Stimulated activated CD8-positive, alpha-beta memory T cell treated with anti-CD3 and anti-CD28 coated beads, Interleukin-7, amount 100 ng/mL, for 4 hours (primary cell): ENCODE data around the gene TMEM243.
"Not testable (repeated sequence)": the region's sequence is repeated elsewhere in the genome, so short reads cannot be mapped to it uniquely, and the experiment has no call there.

Experiments used
- DNase-seq, 2 donors: peaks; one replicate each; pipeline ENCODE4 v3.0.0-alpha.2; 2020; ENCODE audit warnings: low read depth in 2 of 2

The TMEM243 gene, protein sequence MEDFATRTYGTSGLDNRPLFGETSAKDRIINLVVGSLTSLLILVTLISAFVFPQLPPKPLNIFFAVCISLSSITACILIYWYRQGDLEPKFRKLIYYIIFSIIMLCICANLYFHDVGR

GRCh38 chr7:87219545-87220025 lies at the start of gene TMEM243:
TSS of gene TMEM243 (minus strand) at chr7:87219732. CDS start at chr7:87219503, 229 bp downstream.
- DNase-seq = peak; percentile 79 to 87

- no peak for DNase-seq
Measured at GRCh38 chr7:87267239-87267900, 47.8 kb upstream of the TMEM243 start.

- no peak for DNase-seq
Measured at GRCh38 chr7:87263537-87263936, 44.0 kb upstream of the TMEM243 start.

- no peak for DNase-seq
Measured at GRCh38 chr7:87253589-87254087, 34.1 kb upstream of the TMEM243 start.

DNA sequence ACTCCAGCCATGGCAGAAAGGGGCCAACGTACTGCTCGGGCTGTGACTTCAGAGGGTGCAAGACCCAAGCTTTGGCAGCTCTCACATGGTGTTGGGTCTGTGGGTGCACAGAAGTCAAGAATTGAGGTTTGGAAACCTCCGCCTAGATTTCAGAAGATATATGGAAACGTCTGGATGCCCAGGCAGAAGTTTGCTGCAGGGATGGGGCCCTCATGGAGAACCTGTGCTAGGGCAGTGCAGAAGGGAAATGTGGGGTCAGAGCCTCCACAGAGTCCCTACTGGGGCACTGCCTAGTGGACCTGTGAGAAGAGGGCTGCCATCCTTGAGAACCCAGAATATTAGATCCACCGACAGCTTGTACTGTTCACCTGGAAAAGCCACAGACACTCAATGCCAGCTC lies 26.1 kb upstream of the TMEM243 start:
- not testable (repeated sequence) for DNase-seq

- DNase-seq = not testable (repeated sequence)
Measured at GRCh38 chr7:87238464-87239051, 19.0 kb upstream of the TMEM243 start.

- no peak for DNase-seq
Measured at GRCh38 chr7:87234949-87235348, 15.4 kb upstream of the TMEM243 start.

DNA sequence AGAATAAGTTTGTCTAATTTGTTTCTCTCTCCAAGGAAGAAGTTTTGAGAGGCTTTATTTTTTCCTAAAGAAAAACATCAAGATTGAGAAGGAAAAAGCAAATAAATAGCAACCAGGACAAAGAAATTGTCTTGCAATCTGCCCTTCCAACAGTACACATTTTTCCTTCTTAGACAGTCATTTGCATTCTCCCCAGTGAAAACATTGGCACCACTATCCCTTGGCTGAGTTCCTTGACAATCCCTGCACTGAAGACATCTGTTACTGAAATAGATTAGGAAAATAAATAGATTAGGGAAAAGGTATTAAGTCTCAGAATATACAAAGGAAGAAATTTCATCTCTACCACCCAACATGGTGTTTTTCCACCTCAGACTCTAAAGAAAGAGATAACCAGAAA lies 12.2 kb upstream of the TMEM243 start:
- no peak for DNase-seq

DNA sequence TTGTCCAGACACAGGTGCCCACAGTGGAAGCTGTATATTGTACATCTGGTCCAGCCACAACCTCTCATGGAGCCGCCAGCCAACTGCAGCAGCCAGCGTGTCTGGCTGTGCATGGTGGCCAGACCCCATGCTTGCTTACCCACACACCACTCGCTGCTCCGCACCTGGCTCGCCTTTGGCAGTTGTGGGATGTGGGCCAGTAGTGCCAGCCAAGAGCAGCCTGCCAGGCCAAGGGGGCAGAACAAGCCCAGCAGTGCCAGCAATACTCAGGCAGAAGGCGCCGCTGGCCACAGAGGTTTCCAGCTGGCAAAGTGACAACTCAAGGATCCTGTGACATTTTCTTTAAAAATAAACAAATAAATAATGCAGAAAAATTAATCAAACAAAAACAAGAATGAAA lies 11.7 kb upstream of the TMEM243 start:
- no peak for DNase-seq

DNA sequence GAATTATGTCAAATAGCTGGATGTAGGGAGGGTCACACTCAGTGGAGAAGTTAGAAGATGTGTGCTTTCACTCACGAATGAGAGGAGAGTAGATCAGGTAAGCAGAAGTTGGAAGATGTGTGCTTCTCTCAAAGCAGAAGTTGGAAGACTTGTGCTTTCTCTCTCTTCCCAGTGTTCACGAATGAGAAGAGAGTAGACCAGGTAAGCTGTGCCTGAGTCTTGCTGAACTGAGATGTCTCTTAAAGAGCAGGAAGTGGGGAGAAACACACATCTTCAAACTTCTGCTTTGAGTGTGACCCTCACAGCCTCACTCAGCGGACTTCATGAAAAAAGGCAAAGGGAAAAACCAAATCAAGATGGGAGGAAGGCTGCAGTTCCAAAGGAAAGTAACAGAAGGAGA lies 7.0 kb upstream of the TMEM243 start:
- no peak for DNase-seq

DNA sequence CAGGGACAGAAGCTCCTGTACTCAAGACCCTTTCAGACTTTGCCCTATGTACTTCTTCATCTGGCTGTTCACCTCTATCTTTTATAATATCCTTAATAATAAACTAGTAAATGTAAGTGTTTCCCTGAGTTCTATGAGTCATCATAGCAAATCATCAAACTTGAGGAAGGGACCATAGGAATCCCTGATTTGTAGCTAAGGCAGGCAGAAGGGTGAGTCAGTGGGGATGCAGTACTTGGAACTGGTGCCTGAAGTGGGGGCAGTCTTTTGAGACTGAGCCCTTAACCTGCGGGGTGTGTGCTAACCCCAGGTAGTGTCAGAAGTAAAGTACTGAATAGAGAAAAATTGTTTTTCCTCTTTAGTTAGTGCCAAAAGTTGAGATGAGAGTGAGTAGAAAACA lies 6.2 kb upstream of the TMEM243 start:
- no peak for DNase-seq

DNA sequence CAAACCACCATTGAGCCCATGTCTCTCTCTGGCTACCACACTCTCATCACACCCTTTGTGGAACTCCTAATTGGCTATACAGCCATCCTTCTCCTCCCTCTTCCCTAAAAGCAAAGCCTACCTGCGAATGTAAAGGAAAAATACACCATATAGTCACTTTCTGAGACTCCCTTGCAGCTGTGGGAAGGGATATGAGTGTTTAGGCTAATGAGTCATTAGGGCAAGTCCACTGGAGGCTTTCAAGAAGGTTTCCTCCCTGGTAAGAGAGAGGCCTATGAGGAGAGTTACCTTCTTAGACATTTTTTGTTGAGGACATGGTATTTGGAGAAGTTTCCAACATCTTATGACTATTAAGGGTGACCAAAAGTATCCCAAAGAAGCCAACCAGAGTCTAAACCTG lies 4.1 kb upstream of the TMEM243 start:
- DNase-seq = no peak

DNA sequence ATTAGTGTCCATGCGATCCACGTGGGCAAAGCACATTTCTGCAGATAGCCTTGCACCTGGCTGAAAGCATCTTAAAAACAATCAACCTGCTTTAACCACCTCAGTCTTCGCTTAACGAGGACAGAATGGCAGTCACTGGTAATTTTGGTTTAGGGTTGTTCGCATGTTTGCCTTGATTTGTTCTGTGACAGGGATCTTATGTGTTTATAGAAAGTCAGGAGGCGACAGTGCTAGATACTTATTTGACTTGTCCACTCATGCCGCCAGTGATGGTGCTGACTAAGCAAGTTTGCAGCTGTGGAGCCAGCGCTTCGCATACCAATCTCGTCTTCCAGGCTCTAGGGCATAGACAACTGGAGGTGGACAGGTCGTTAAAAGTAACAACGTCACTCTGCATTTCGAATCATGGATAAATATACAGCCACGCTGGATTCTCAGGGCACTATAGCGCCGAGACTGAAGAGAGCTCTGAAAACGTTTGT lies 1.2 kb upstream of the TMEM243 start:
- no peak for DNase-seq

DNA sequence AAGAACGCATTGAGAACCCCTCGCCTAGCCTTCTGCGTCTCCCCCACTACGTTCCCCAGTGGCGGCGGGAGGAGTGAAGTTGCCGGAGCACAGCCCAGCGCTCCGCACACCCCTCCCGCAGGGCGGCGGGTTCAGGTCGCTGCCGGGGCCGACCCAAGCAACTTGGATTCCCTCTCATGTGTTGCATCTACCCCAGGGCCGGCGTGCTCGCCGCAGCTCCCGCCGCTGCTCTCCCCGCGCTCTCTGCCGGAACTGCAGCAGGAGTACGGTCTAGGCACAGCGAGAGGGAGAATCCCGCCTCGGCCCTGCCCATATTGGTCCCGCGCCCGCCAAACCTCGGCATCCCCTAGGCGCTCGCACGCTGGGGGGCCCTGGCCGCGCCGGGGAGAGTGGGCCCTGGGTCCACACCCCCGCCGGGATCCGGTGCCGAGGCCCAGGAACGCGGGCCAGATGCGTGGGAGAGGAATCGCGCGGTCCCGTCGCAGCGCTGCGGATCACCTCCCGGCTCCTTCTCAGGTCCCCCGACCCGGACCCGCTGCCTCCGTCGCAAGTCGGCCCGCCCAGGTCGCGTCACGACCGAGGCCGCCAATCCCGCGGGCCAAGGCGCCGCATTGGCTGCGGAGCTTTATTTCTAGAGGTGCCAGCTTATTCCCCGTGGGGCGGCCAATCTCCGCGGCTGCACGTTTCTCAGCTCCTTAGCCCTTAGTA lies 648 bp upstream of the TMEM243 start:
- peak; percentile 62 to 79 for DNase-seq

DNA sequence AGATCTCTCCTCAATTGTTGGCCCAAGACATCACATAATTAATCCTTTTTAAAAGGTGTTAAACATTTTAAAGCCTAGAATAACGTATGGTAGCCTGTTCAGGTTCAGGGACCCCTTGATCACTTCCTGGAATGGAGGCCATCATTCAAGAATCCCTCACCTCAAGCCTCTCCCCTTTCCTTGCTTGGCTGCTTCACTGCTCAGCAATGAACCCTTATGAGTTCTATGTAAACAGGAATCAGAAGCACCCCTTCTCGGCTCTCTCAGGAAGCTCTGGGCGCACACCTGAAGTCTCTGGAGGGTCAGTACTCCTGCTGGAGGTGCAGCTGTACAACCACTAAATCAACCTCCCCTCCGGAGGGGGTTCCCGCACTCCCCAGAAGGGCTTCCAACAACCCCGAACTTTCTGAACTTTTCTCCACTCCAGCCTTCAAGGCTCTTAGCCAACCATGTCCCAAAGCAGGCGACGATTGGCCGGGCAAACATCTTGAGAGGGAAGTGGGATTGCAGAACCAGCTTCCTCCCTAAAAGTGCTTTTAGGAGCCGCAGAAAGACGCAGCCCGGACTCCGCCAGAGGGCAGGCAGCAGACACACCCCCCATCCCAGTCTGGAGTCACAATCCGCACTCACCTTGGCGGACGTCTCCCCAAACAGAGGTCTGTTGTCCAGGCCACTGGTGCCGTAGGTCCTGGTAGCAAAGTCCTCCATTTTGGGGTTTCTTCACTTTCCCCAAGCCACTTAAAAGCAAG lies 562 bp downstream of the TMEM243 start:
- DNase-seq = peak in 1 of 2 donors; percentile 17

- no peak for DNase-seq
Measured at GRCh38 chr7:87217983-87218653, 1.4 kb downstream of the TMEM243 start.

DNA sequence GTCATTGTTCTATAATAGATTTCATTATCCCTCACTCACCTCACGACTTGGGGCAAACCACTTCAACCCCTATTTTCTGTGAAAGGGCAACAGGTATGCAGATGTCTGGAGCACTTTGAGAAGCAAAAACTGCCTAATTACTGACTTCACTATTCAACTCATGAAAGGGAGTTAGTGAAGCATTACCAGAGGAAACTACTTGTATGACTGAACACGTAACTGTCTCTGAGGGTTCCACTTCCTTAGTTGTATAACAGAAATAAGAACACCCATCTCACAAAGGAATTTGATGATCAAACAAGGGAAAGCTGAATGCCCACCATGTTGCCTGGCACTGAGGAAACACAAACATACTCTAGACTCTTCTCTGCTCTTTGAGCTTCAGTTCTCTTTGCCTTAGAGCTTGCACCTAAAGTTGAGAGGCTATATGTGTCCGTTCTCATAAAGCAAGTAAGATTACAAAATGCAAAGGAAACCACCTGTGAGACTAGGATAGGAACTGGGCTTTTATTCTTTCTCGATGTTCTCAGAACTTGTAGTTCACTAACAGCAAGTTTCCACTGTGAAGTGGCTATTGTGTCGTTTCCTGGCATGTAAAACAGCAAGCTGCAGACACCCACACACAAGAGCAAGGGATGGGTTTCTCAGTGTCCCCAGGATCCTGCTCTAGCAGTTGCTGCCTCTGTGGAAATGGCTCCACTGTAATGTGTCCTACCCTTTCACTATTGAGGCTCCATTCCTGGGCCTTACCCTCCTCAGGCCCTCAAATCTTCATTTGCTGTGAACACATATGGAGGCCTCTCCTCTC lies 2.6 kb downstream of the TMEM243 start:
- peak; percentile 31 to 37 for DNase-seq

DNA sequence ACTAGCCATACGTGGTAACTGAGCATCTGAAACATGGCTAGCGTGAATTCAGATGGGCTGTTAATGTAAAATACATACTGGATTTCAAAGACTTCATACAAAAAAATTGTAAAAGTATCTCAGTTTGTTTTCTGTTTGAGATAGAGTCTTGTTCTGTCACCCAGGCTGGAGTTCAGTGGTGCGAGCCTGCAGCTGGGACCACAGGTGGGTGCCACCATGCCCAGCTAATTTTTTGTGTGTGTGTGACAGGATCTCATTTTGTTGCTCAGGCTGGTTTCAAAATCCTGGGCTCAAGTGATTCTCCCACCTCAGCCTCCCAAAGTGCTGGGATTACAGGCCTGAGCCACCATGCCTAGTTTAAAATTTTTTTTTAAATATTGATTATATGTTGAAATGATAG lies 4.5 kb downstream of the TMEM243 start:
- no peak for DNase-seq

DNA sequence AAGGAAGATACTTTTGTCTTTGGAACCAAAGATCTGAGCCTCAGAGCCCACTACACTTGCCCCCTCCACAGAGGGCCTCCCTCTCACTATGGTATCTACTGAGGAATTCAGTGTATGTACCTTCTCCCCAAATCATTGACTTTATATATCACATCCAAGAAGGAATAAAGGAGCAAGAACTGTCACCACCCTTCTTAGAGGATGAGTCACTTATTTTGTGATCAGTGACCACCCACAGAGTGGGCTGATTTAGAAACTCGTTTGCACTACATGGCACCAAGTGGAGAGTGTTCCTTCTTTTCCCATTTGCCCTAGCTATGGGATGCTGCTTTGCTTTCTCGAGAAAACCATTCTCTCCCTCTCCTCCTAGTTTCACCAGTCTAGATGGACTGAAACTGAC lies 5.7 kb downstream of the TMEM243 start:
- no peak for DNase-seq

DNA sequence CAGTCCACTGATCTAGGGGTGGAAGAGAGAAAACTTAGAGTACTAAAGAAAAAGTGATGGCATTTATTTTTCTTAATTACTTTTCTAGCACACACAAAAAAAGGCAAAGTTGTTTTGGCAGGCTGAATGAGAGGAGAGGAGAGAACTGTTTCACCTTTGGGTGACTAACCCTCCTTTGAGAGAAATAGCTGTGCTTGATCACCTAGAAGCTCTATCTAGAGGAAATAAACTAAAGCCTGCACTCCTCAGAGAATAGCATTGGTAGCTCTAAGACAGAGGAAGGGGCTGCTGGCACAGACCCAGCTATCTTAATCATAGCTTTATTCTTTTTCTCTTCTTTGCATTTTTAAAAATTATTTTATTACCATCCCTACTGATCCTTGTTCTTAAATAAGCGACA lies 6.3 kb downstream of the TMEM243 start:
- no peak for DNase-seq
